ENCODE results near the gene EIF2B5. TPM values are rescaled to one million over a fixed set of nuclear protein-coding genes. Genes with fewer than 3 reads are reported as not detected.

The EIF2B5 gene
- total and polyA plus RNA-seq, 2 donors: 34.2 to 38.2 TPM

GRCh38 chr3:184183679-184184078 is 48.5 kb downstream of the EIF2B5 start:
- no peak for DNase-seq (ENCODE audit: extremely low spot score)
- H3K4me1 ChIP-seq (ENCODE audit: insufficient read depth): no peaks in the 10 kb centered on the region
- H3K36me3 ChIP-seq (ENCODE audit: insufficient read depth): peaks cover 16% of the 10 kb centered on the region
- H3K27ac ChIP-seq (ENCODE audit: low read depth): no peak overlapping the region
- 75% methylated on average over 5 of the region's 5 CpGs for WGBS
- no peak overlapping the region for H3K4me3 ChIP-seq (ENCODE audit: low read depth, low read length)

GRCh38 chr3:184184546-184185230 is 49.5 kb downstream of the EIF2B5 start:
- H3K27ac ChIP-seq (ENCODE audit: low read depth): no peak overlapping the region
- 93% methylated on average over 18 of the region's 18 CpGs for WGBS

GRCh38 chr3:184185461-184186183 is 50.5 kb downstream of the EIF2B5 start:
- peak overlapping the region; percentile 90 for H3K4me3 ChIP-seq (ENCODE audit: low read depth, low read length)
- peaks cover 11% of the 10 kb centered on the region for H3K36me3 ChIP-seq (ENCODE audit: insufficient read depth)
- 2% methylated on average over 55 of the region's 55 CpGs for WGBS
- H3K4me1 ChIP-seq (ENCODE audit: insufficient read depth): no peaks in the 10 kb centered on the region
- H3K27ac ChIP-seq (ENCODE audit: low read depth): peak overlapping the region; percentile 85
- DNase-seq (ENCODE audit: extremely low spot score): peak; percentile 96

More at GRCh38 chr3:184184546-184185230, 49.5 kb downstream of the EIF2B5 start:
- DNase-seq (ENCODE audit: extremely low spot score): no peak
- H3K4me1 ChIP-seq (ENCODE audit: insufficient read depth): no peaks in the 10 kb centered on the region
- H3K36me3 ChIP-seq (ENCODE audit: insufficient read depth): peaks cover 14% of the 10 kb centered on the region
- H3K4me3 ChIP-seq (ENCODE audit: low read depth, low read length): no peak overlapping the region

- Histone ChIP-seq H3K4me3 (ENCODE audit: low read depth, low read length) (peak within 1 kb of the TSS; percentile 90), H3K27ac (ENCODE audit: low read depth) (peak within 1 kb of the TSS; percentile 85), H3K4me1 (ENCODE audit: insufficient read depth) (no peaks in the 10 kb centered on the region), H3K36me3 (ENCODE audit: insufficient read depth) (peaks cover 8% of the 10 kb centered on the region)
- DNase-seq (ENCODE audit: extremely low spot score): no peak
- under 1% methylated on average over 45 of the region's 45 CpGs for WGBS
Measured at GRCh38 chr3:184186184-184186901, 51.2 kb downstream of the EIF2B5 start, which contains the start of gene ABCF3. Gene ABCF3, plus strand, starts transcription at chr3:184186199. Its CDS starts 9 bp downstream, at chr3:184186208.

GRCh38 chr3:184186902-184187207 is 51.7 kb downstream of the EIF2B5 start:
- no peak for DNase-seq (ENCODE audit: extremely low spot score)
- Histone ChIP-seq H3K27ac (ENCODE audit: low read depth) (no peak overlapping the region), H3K4me1 (ENCODE audit: insufficient read depth) (no peaks in the 10 kb centered on the region), H3K4me3 (ENCODE audit: low read depth, low read length) (peak overlapping the region; percentile 90), H3K36me3 (ENCODE audit: insufficient read depth) (peaks cover 9% of the 10 kb centered on the region)
- WGBS: 17% methylated on average over 3 of the region's 3 CpGs

GRCh38 chr3:184188080-184188479 is 52.9 kb downstream of the EIF2B5 start:
- no peak for DNase-seq (ENCODE audit: extremely low spot score)
- H3K36me3 ChIP-seq (ENCODE audit: insufficient read depth): peaks cover 10% of the 10 kb centered on the region
- no peaks in the 10 kb centered on the region for H3K4me1 ChIP-seq (ENCODE audit: insufficient read depth)
- WGBS: 90% methylated on average over 17 of the region's 17 CpGs
- H3K27ac ChIP-seq (ENCODE audit: low read depth): no peak overlapping the region
- H3K4me3 ChIP-seq (ENCODE audit: low read depth, low read length): no peak overlapping the region

- DNase-seq (ENCODE audit: extremely low spot score): no peak
- WGBS: 94% methylated on average over 13 of the region's 13 CpGs
- no peak overlapping the region for H3K4me3 ChIP-seq (ENCODE audit: low read depth, low read length)
- H3K27ac ChIP-seq (ENCODE audit: low read depth): no peak overlapping the region
- H3K36me3 ChIP-seq (ENCODE audit: insufficient read depth): peaks cover 6% of the 10 kb centered on the region
- no peaks in the 10 kb centered on the region for H3K4me1 ChIP-seq (ENCODE audit: insufficient read depth)
Measured at GRCh38 chr3:184189421-184189820, 54.3 kb downstream of the EIF2B5 start.

- WGBS: 97% methylated on average over 10 of the region's 10 CpGs
- Histone ChIP-seq H3K27ac (ENCODE audit: low read depth) (no peak overlapping the region), H3K4me3 (ENCODE audit: low read depth, low read length) (no peak overlapping the region), H3K36me3 (ENCODE audit: insufficient read depth) (peaks cover 6% of the 10 kb centered on the region), H3K4me1 (ENCODE audit: insufficient read depth) (no peaks in the 10 kb centered on the region)
- DNase-seq (ENCODE audit: extremely low spot score): no peak
Measured at GRCh38 chr3:184192889-184193288, 57.7 kb downstream of the EIF2B5 start.

- 87% methylated on average over 9 of the region's 9 CpGs for WGBS
- Histone ChIP-seq H3K4me1 (ENCODE audit: insufficient read depth) (no peaks in the 10 kb centered on the region), H3K36me3 (ENCODE audit: insufficient read depth) (peaks cover 6% of the 10 kb centered on the region), H3K4me3 (ENCODE audit: low read depth, low read length) (no peak overlapping the region), H3K27ac (ENCODE audit: low read depth) (no peak overlapping the region)
- no peak for DNase-seq (ENCODE audit: extremely low spot score)
Measured at GRCh38 chr3:184193991-184194539, 58.9 kb downstream of the EIF2B5 start.

Small RNA genes within 50 kb of the gene (small RNA-seq; reads per million reads assigned to genes)
- not detected for gene RF00019

Other genes starting within 250 kb of the EIF2B5 start
- 47.5 TPM for gene ABCC5, start 117.5 kb upstream of the EIF2B5 start, total RNA-seq
- gene ABCC5, start 117.5 kb upstream of the EIF2B5 start, polyA plus RNA-seq: 22.3 TPM
- not detected for gene HTR3D, start 103.6 kb upstream of the EIF2B5 start, total RNA-seq
- gene HTR3D, start 103.6 kb upstream of the EIF2B5 start, polyA plus RNA-seq: not detected
- not detected for gene HTR3C, start 82.3 kb upstream of the EIF2B5 start, total RNA-seq
- 0.04 TPM for gene HTR3C, start 82.3 kb upstream of the EIF2B5 start, polyA plus RNA-seq
- not detected for gene HTR3E, start 38.3 kb upstream of the EIF2B5 start, total RNA-seq
- not detected for gene HTR3E, start 38.3 kb upstream of the EIF2B5 start, polyA plus RNA-seq
- 25.2 TPM for gene DVL3, start 20.0 kb downstream of the EIF2B5 start, total RNA-seq
- 62.2 TPM for gene DVL3, start 20.0 kb downstream of the EIF2B5 start, polyA plus RNA-seq
- gene AP2M1, start 39.5 kb downstream of the EIF2B5 start, total RNA-seq: 195 TPM
- gene AP2M1, start 39.5 kb downstream of the EIF2B5 start, polyA plus RNA-seq: 466 TPM
- gene ABCF3, start 50.8 kb downstream of the EIF2B5 start, total RNA-seq: 27.4 TPM
- gene ABCF3, start 50.8 kb downstream of the EIF2B5 start, polyA plus RNA-seq: 38.8 TPM
- 0.05 TPM for gene VWA5B2, start 94.2 kb downstream of the EIF2B5 start, total RNA-seq
- gene VWA5B2, start 94.2 kb downstream of the EIF2B5 start, polyA plus RNA-seq: 0.33 TPM
- gene ALG3, start 113.6 kb downstream of the EIF2B5 start, total RNA-seq: 17.0 TPM
- gene ALG3, start 113.6 kb downstream of the EIF2B5 start, polyA plus RNA-seq: 49.5 TPM
- 1.7 TPM for gene EEF1AKMT4, start 114.3 kb downstream of the EIF2B5 start, total RNA-seq
- 2.6 TPM for gene EEF1AKMT4, start 114.3 kb downstream of the EIF2B5 start, polyA plus RNA-seq
- 0.26 TPM for gene CAMK2N2, start 126.2 kb downstream of the EIF2B5 start, total RNA-seq
- 0.29 TPM for gene CAMK2N2, start 126.2 kb downstream of the EIF2B5 start, polyA plus RNA-seq
- not detected for gene ECE2, start 140.7 kb downstream of the EIF2B5 start, total RNA-seq
- 0.49 TPM for gene ECE2, start 140.7 kb downstream of the EIF2B5 start, polyA plus RNA-seq
- gene PSMD2, start 163.9 kb downstream of the EIF2B5 start, total RNA-seq: 121 TPM
- gene PSMD2, start 163.9 kb downstream of the EIF2B5 start, polyA plus RNA-seq: 205 TPM
- gene EIF4G1, start 179.2 kb downstream of the EIF2B5 start, total RNA-seq: 117 TPM
- gene EIF4G1, start 179.2 kb downstream of the EIF2B5 start, polyA plus RNA-seq: 224 TPM
- gene FAM131A, start 202.2 kb downstream of the EIF2B5 start, total RNA-seq: 15.9 TPM
- 31.0 TPM for gene FAM131A, start 202.2 kb downstream of the EIF2B5 start, polyA plus RNA-seq
- 4.7 TPM for gene CLCN2, start 226.2 kb downstream of the EIF2B5 start, total RNA-seq
- gene CLCN2, start 226.2 kb downstream of the EIF2B5 start, polyA plus RNA-seq: 4.8 TPM
- 45.9 TPM for gene POLR2H, start 226.4 kb downstream of the EIF2B5 start, total RNA-seq
- 59.7 TPM for gene POLR2H, start 226.4 kb downstream of the EIF2B5 start, polyA plus RNA-seq
- 0.32 TPM for gene THPO, start 242.8 kb downstream of the EIF2B5 start, total RNA-seq
- 0.60 TPM for gene THPO, start 242.8 kb downstream of the EIF2B5 start, polyA plus RNA-seq
- 9.1 TPM for gene CHRD, start 244.7 kb downstream of the EIF2B5 start, total RNA-seq
- gene CHRD, start 244.7 kb downstream of the EIF2B5 start, polyA plus RNA-seq: 11.5 TPM

Data from urinary bladder (tissue), 4 donors.